HCT116 (cell line): Measurements from ENCODE around the gene ACSL4. TPM values are rescaled to one million over a fixed set of nuclear protein-coding genes. Genes with fewer than 3 reads are reported as not detected.
"Not testable (repeated sequence)": the region's sequence is repeated elsewhere in the genome, so short reads cannot be mapped to it uniquely, and the experiment has no call there.

Source experiments
- ATAC-seq: fragments of 200-7000 bp; cut with Tn5 transposase; 2 replicates; pipeline ENCODE4 v1.9.1; 2020; ENCODE audit warnings: mild to moderate bottlenecking, moderate library complexity
- BruUV-seq: library from RNA; stranded (reverse); fragments of 400-500 nt; replicated peaks from 2 replicates; lab custom pipeline; 2021; lab: Mats Ljungman, UMichigan
- CTCF ChIA-PET: fragments of 300-600 bp; sonication (Branson Sonifier 250); formaldehyde crosslinking; loops from one replicate; lab custom pipeline; 2021; ENCODE audit warnings: antibody characterized with exemption; lab: Charles Lee
- POLR2A ChIA-PET: fragments of 300-600, 350-600 bp; sonication (Branson Sonifier 250); formaldehyde crosslinking; loops from one replicate; lab custom pipeline; 2021; ENCODE audit warnings: antibody characterized with exemption; lab: Charles Lee
- RAD21 ChIA-PET, 2 experiments: fragments of 300-600 bp; sonication (Branson Sonifier 250); formaldehyde crosslinking; loops; one replicate each; lab custom pipeline; 2023; ENCODE audit warnings: low total read pairs in 2 of 2; ENCODE audit not compliant: uncharacterized antibody in 2 of 2, unreplicated experiment in 2 of 2, low non-redundant PET in 1 of 2; lab: Charles Lee
- DNase-seq: peaks from one replicate; pipeline ENCODE4 v3.0.0-alpha.2; 2010; ENCODE audit warnings: low read depth, low spot score
- H2AFZ ChIP-seq: fragments of 200-600 bp; shearing (Covaris generic), sonication (generic); 2 replicates; pipeline ENCODE4 v1.6.1; 2017; ENCODE audit warnings: low read depth, mixed run types, mixed read lengths, antibody characterized with exemption, low read length; ENCODE audit not compliant: poor library complexity, severe bottlenecking
- H3K27ac ChIP-seq: 2 replicates; pipeline ENCODE4 v1.5.1; 2012; ENCODE audit warnings: low read depth, low read length
- H3K27me3 ChIP-seq: fragments of 200-600 bp; sonication (generic); 2 replicates; pipeline ENCODE4 v1.6.1; 2016; ENCODE audit warnings: mixed run types, low read length, mixed read lengths; ENCODE audit not compliant: insufficient read depth
- H3K36me3 ChIP-seq, 2 experiments: fragments of 200-500 bp in 1 of 2; fragments of 200-600 bp in 1 of 2; sonication (Bioruptor generic) in 1 of 2; sonication (generic) in 1 of 2; 2 replicates each; pipeline versions ENCODE4 v1.5.1 to v1.6.1; 2014 to 2016; ENCODE audit warnings: low read length in 2 of 2, inconsistent platforms in 1 of 2, mixed read lengths in 1 of 2, mixed run types in 1 of 2; ENCODE audit not compliant: insufficient read depth in 2 of 2, control insufficient read depth in 1 of 2
- H3K4me1 ChIP-seq, 2 experiments: fragments of 200-600 bp in 1 of 2; sonication (generic) in 1 of 2; 2 replicates each; pipeline versions ENCODE4 v1.5.1 to v1.6.1; 2012 to 2017; ENCODE audit warnings: low read length in 2 of 2, inconsistent platforms in 1 of 2, mild to moderate bottlenecking in 1 of 2, mixed read lengths in 1 of 2, mixed run types in 1 of 2, moderate library complexity in 1 of 2; ENCODE audit not compliant: insufficient read depth in 2 of 2, control insufficient read depth in 1 of 2
- H3K4me2 ChIP-seq: fragments of 200-600 bp; sonication (generic); 2 replicates; pipeline ENCODE4 v1.6.1; 2017; ENCODE audit warnings: mixed run types, low read length, mixed read lengths
- H3K4me3 ChIP-seq, 2 experiments: fragments of 200-600 bp in 1 of 2; sonication (generic) in 1 of 2; replicated peaks in 1 of 2; 2 replicates each; pipeline ENCODE4 v1.5.1; 2011 to 2016; ENCODE audit warnings: low read length in 2 of 2, control low read depth in 1 of 2, low read depth in 1 of 2, mild to moderate bottlenecking in 1 of 2, mixed read lengths in 1 of 2, mixed run types in 1 of 2
- H3K79me2 ChIP-seq: fragments of 200-600 bp; sonication (generic); 2 replicates; pipeline ENCODE4 v1.6.1; 2017; ENCODE audit warnings: mild to moderate bottlenecking, mixed run types, low read length, moderate library complexity, mixed read lengths; ENCODE audit not compliant: insufficient read depth
- H3K9ac ChIP-seq: fragments of 200-600 bp; sonication (generic); 2 replicates; pipeline ENCODE4 v1.6.1; 2016; ENCODE audit warnings: low read length, mixed read lengths
- H3K9me2 ChIP-seq: fragments of 200-600 bp; sonication (generic), shearing (Covaris generic); 2 replicates; pipeline ENCODE4 v1.6.1; 2017; ENCODE audit warnings: mixed run types, mild to moderate bottlenecking, moderate library complexity; ENCODE audit not compliant: insufficient read depth
- H3K9me3 ChIP-seq, 2 experiments: fragments of 200-500 bp in 1 of 2; fragments of 200-600 bp in 1 of 2; sonication (Bioruptor generic) in 1 of 2; sonication (generic) in 1 of 2; 2 replicates each; pipeline ENCODE4 v1.6.1; 2014 to 2017; ENCODE audit warnings: low read length in 2 of 2, mixed read lengths in 2 of 2, inconsistent platforms in 1 of 2, low read depth in 1 of 2, mild to moderate bottlenecking in 1 of 2, mixed run types in 1 of 2, moderate library complexity in 1 of 2; ENCODE audit not compliant: control insufficient read depth in 1 of 2, insufficient read depth in 1 of 2
- H4K20me1 ChIP-seq: fragments of 200-600 bp; sonication (generic), shearing (Covaris generic); 2 replicates; pipeline ENCODE4 v1.6.1; 2017; ENCODE audit warnings: mixed run types, mild to moderate bottlenecking, moderate library complexity; ENCODE audit not compliant: insufficient read depth
- CEBPB ChIP-seq: IDR thresholded peaks from 2 replicates; pipeline ENCODE4 v1.6.1; 2012; ENCODE audit warnings: low read depth
- EGR1 ChIP-seq: IDR thresholded peaks from 2 replicates; pipeline ENCODE4 v1.6.1; 2012; ENCODE audit warnings: low read depth
- MAX ChIP-seq: IDR thresholded peaks from 2 replicates; pipeline ENCODE4 v1.6.1; 2012
- REST ChIP-seq: IDR thresholded peaks from 2 replicates; pipeline ENCODE4 v1.6.1; 2012; ENCODE audit warnings: low read depth
- TCF7L2 ChIP-seq: IDR thresholded peaks from 2 replicates; pipeline ENCODE4 v1.7.0; 2011; ENCODE audit warnings: borderline replicate concordance, inconsistent platforms; ENCODE audit not compliant: insufficient read depth, insufficient read length; ENCODE audit errors: extremely low read depth
- intact Hi-C: fragments of 100-400 bp; cut with micrococcal nuclease; formaldehyde crosslinking; loops from 2 replicates; pipeline ENCODE4 v1.10.0; 2022
- total RNA-seq: library from RNA; stranded (reverse); gene quantifications from one replicate; pipeline ENCODE4 v1.2.1, GENCODE V29; 2021; ENCODE audit not compliant: unreplicated experiment

Gene ACSL4
- total RNA-seq, 1 experiment from 2014 or later: 50.5 TPM

- TF ChIP-seq REST: no peak
Observed at GRCh38 chrX:109728173-109728535, 4.9 kb downstream of the ACSL4 start (continued).

GRCh38 chrX:109724971-109725370, 8.1 kb downstream of the ACSL4 start:
- RAD21 ChIA-PET, H3K9me3 ChIP-seq, H3K4me3 ChIP-seq, BruUV-seq, POLR2A ChIA-PET, intact Hi-C loops, H2AFZ ChIP-seq, H3K27ac ChIP-seq, H4K20me1 ChIP-seq, H3K27me3 ChIP-seq, ATAC-seq, CTCF ChIA-PET, DNase-seq, H3K36me3 ChIP-seq, H3K4me1 ChIP-seq, H3K9ac ChIP-seq, H3K4me2 ChIP-seq, H3K9me2 ChIP-seq: not testable (repeated sequence)
- H3K79me2 ChIP-seq: peaks cover 36% of the 10 kb centered on the region

GRCh38 chrX:109720947-109721346, 12.1 kb downstream of the ACSL4 start:
- no TSS peak for BruUV-seq
- Histone ChIP-seq H3K4me2 (no peak overlapping the region), H3K27me3 (no peaks in the 10 kb centered on the region), H3K27ac (no peak overlapping the region), H3K4me3 (no peak overlapping the region), H3K9me2 (no peaks in the 10 kb centered on the region), H3K9me3 (no peaks in the 10 kb centered on the region)
- RAD21 ChIA-PET: no interaction called here
- intact Hi-C loops: no loop called here
- TF ChIP-seq CEBPB (no peak), TCF7L2 (no peak), MAX (no peak), EGR1 (no peak)
- TF ChIP-seq, all 23 proteins: peak for 0
- H3K9ac ChIP-seq: no peak overlapping the region
- H3K79me2 ChIP-seq: peaks cover 9% of the 10 kb centered on the region
- ATAC-seq (no peak), DNase-seq (no peak)
- no peak overlapping the region for H2AFZ ChIP-seq
- POLR2A ChIA-PET: interaction anchor here (2.1 kb wide), 1 partner anchor 12 kb away, joined by 6 read pairs; the partner anchor contains the start of gene ACSL4
- CTCF ChIA-PET: interaction anchor here (1.1 to 2.4 kb wide), 2 partner anchors 136 to 170 kb away, joined by 5 to 7 read pairs; no protein-coding TSS in a partner anchor
- H3K36me3 ChIP-seq: no peaks in the 10 kb centered on the region
- H3K4me1 ChIP-seq: no peaks in the 10 kb centered on the region
- H4K20me1 ChIP-seq: no peaks in the 10 kb centered on the region
